Stimulated activated CD8-positive, alpha-beta memory T cell treated with anti-CD3 and anti-CD28 coated beads, Interleukin-15, amount 100 ng/mL, for 24 hours (primary cell): ENCODE measurements around the gene DPF1.

Experiments
- DNase-seq: peaks from one replicate; pipeline ENCODE4 v3.0.0-alpha.2; 2020; ENCODE audit warnings: low read depth

Gene DPF1

GRCh38 chr19:38163419-38164290, 60.4 kb downstream of the DPF1 start:
- no peak for DNase-seq

DNA sequence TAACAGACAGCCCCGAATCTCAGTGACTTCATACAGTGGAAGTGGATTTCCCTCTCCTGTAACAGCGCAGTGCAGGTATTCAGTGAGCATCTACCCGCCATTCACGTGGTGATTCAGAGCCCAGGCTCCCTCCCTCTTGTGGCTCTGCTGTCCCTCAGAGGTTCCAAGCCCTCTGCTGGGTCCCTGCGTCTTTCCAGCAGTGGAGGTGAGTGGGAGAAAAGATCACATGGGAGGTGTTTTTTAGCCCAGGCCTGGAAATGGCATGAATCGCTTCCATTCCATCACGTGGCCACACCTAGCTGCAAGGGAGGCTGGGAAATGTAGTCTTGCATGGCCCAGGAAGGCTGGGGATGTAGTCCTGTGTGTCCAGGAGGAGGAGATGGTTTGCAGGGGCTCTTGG, 61.4 kb downstream of the DPF1 start:
- DNase-seq, result no peak

GRCh38 chr19:38162094-38162493, 61.9 kb downstream of the DPF1 start:
- no peak for DNase-seq
